OCI-LY7 (cell line): Measurements from ENCODE around the gene C12orf56.

Experiments used
- CTCF ChIP-seq: fragments of 200-600 bp; sonication (generic); conservative IDR thresholded peaks from 2 replicates; pipeline ENCODE4 v1.5.1; 2014; ENCODE audit warnings: mild to moderate bottlenecking, antibody characterized with exemption, low read length, moderate library complexity, mixed read lengths
- EZH2phosphoT487 ChIP-seq: fragments of 200-600 bp; sonication (generic); IDR thresholded peaks from 2 replicates; pipeline ENCODE4 v1.6.1; 2018; ENCODE audit warnings: low read depth, borderline replicate concordance, mild to moderate bottlenecking, mixed run types, antibody characterized with exemption, low read length, moderate library complexity, mixed read lengths

DNA sequence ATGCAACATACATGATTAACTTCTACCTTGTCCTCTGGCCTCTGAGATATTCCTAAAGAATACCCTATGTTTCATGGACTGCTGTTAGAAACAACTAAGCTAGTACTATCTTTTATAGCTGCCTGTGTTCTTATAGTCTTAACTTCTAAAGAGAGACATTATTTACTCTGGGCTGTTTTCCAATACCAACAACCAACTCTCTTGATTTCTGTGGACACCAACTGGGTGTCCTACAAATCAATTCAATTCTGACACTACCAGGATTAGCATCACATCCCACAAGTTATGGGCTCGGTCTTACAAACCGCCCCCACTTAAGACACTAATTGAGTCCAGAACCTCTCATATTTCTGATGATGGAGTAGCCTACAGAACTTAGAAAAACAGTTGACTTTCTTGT is 21.9 kb upstream of the C12orf56 start:
- TF ChIP-seq CTCF (no peak), EZH2phosphoT487 (no peak)
